Upper lobe of left lung (tissue), 4 donors: Measurements from ENCODE around the gene MTFMT.

Experiments
- CTCF ChIP-seq, 6 experiments: fragments of 450-650 bp in 4 of 6; fragments of 200-600 bp in 2 of 6; sonication (generic) in 2 of 6; IDR thresholded peaks; one replicate each; pipeline ENCODE4 v1.5.1; 2016 to 2019; ENCODE audit warnings: antibody characterized with exemption in 6 of 6
- POLR2A ChIP-seq, 4 donors: fragments of 450-650 bp; IDR thresholded peaks; one replicate each; pipeline ENCODE4 v1.5.1; 2016 to 2017; ENCODE audit warnings: antibody characterized with exemption in 4 of 4, mild to moderate bottlenecking in 2 of 4

GRCh38 chr15:65077981-65078352, 48.5 kb upstream of the MTFMT start:
- TF ChIP-seq CTCF (IDR thresholded peaks at IDR 0.05) (peak in 4 of 6 experiments; percentile 3 to 69 (median 52)), POLR2A (IDR thresholded peaks at IDR 0.05) (no peak)
